Activated naive CD8-positive, alpha-beta T cell (primary cell): ENCODE data around the gene ADAMTS3.

ENCODE experiments used
- H3K27ac Mint-ChIP-seq: one replicate; pipeline ENCODE4 v1.8.0; 2021; ENCODE audit warnings: mixed read lengths
- H3K27me3 Mint-ChIP-seq: one replicate; pipeline ENCODE4 v1.8.0; 2021; ENCODE audit warnings: mixed read lengths
- H3K36me3 Mint-ChIP-seq: one replicate; pipeline ENCODE4 v1.8.0; 2021; ENCODE audit warnings: mixed read lengths
- H3K4me1 Mint-ChIP-seq: one replicate; pipeline ENCODE4 v1.8.0; 2021; ENCODE audit warnings: low read depth, mixed read lengths
- H3K4me3 Mint-ChIP-seq: one replicate; pipeline ENCODE4 v1.8.0; 2021; ENCODE audit warnings: mild to moderate bottlenecking, mixed read lengths
- H3K9me3 Mint-ChIP-seq: one replicate; pipeline ENCODE4 v1.8.0; 2021; ENCODE audit warnings: low read depth, mixed read lengths

ADAMTS3 gene

DNA sequence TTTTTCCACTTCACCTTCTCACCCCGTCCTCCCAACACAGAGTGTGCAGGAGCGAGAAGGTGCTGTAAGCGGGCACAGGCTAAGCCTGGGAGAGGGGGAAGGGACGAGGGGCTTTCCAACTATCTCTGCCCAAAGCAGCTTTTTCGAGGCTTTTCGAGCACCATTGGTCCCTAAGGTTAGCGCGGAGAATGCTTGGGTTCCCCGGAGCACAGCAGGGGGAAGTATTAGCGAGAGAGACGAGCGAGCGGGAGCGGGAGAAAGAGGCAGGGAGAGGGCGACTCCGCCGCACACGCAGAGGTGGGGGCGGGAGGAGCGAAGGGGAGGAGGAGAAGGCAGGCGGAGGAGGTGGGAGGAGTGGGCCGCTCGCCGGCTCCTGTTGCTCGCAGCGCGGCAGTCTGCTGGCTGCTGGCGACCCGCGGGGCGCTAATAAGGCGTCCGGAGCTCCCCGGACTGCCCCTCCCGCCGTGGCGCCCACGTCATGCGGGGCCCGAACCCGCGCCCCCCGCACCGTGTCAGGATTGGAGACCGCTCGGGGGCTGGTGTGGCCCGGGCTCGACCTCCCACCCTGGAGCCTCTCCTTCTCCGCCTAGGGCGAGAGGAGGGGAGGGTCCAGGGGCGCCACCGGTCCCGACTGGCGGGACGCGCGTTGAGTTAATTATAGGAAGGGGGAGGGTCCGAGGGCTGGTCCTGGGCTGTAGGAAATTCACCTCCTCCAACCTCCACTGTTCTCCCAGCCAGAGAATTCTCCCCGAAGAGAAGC lies at the start of gene ADAMTS3:
TSS of gene ADAMTS3 (minus strand) at position 263 of the 760 bp plus-strand sequence. CDS start 459 bp downstream, outside the sequence.
- Mint-ChIP-seq H3K27me3 (peaks cover 41% of the 10 kb centered on the region), H3K4me3 (peak within 1 kb of the TSS; percentile 83), H3K27ac (no peak within 1 kb of the TSS), H3K4me1 (peaks cover 21% of the 10 kb centered on the region), H3K36me3 (no peaks in the 10 kb centered on the region), H3K9me3 (no peaks in the 10 kb centered on the region)

GRCh38 chr4:72613959-72614358 lies 44.9 kb upstream of the ADAMTS3 start:
- peaks cover 4% of the 10 kb centered on the region for H3K9me3 Mint-ChIP-seq
- no peaks in the 10 kb centered on the region for H3K4me1 Mint-ChIP-seq
- no peak overlapping the region for H3K4me3 Mint-ChIP-seq
- H3K27me3 Mint-ChIP-seq: no peaks in the 10 kb centered on the region
- H3K36me3 Mint-ChIP-seq: no peaks in the 10 kb centered on the region
- no peak overlapping the region for H3K27ac Mint-ChIP-seq

DNA sequence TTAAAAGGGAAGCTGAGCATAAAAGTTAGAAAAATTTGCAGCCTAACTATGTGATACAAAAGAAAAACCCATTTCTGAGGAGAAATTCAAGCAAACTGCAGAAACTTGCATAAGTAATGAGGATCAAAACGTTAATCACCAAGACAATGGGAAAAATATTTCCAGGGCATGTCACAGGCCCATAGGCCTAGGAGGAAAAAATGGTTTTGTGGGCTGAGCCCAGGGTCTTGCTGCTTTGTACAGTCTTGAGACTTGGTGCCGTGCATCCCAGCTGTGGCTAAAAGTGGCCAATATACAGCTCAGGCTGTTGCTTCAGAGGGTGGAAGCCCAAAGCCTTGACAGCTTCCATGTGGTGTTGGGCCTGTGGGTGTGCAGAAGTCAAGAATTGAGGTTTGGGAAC lies 37.7 kb upstream of the ADAMTS3 start:
- Mint-ChIP-seq H3K4me1 (no peaks in the 10 kb centered on the region), H3K27me3 (no peaks in the 10 kb centered on the region), H3K4me3 (no peak overlapping the region), H3K36me3 (no peaks in the 10 kb centered on the region), H3K27ac (no peak overlapping the region), H3K9me3 (peaks cover 3% of the 10 kb centered on the region)

- peaks cover 3% of the 10 kb centered on the region for H3K9me3 Mint-ChIP-seq
- no peaks in the 10 kb centered on the region for H3K36me3 Mint-ChIP-seq
- no peak overlapping the region for H3K27ac Mint-ChIP-seq
- no peaks in the 10 kb centered on the region for H3K27me3 Mint-ChIP-seq
- no peaks in the 10 kb centered on the region for H3K4me1 Mint-ChIP-seq
- H3K4me3 Mint-ChIP-seq: no peak overlapping the region
Observed at GRCh38 chr4:72604324-72604723, 35.3 kb upstream of the ADAMTS3 start.

- H3K27ac Mint-ChIP-seq: no peak overlapping the region
- H3K27me3 Mint-ChIP-seq: no peaks in the 10 kb centered on the region
- no peak overlapping the region for H3K4me3 Mint-ChIP-seq
- H3K9me3 Mint-ChIP-seq: peaks cover 3% of the 10 kb centered on the region
- no peaks in the 10 kb centered on the region for H3K4me1 Mint-ChIP-seq
- no peaks in the 10 kb centered on the region for H3K36me3 Mint-ChIP-seq
Observed at GRCh38 chr4:72602396-72603376, 33.7 kb upstream of the ADAMTS3 start.

DNA sequence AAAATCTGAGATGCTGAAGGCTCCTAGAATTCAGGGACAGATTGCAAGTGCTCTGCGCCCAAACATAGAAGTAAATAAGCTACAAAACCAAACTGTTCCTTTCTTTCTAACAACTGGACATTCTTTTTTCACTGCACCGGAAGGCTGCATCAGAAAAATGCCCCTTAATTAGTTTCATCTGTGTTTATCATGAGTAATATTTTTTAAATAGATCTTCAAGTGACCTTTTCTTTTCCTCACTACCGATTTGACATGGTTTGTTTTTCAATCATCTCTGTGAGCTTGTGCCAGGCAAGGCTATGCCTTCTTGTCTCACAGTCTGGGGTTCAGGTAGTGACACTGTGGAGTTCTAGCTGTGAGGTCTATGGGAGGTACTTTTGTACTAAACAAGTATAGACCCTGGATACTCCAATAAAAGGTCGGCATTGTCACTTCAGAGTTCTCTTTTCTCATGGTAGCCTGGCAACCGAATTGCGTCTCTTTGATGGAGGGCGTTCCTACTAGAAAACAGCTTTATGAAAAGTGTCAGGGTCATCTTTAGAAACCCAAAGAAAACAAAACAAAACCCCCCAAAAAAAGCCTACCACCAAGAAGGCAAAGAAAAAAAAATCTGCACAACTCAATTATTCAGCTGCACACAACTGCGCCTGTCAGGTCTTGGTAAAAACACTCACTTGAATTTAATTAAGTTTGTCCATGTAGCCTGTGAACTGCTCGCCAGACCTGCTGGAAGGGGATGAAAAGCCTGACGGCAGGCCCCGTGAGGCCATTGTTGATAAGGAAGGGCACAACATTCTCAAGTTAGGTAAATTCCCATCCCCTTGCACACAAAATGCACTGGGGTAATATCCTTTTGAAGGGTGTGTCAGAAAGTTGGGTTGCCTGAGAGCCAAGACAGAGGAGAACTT lies 22.8 kb upstream of the ADAMTS3 start:
- Mint-ChIP-seq H3K4me3 (no peak overlapping the region), H3K27me3 (no peaks in the 10 kb centered on the region), H3K4me1 (no peaks in the 10 kb centered on the region), H3K9me3 (no peaks in the 10 kb centered on the region), H3K27ac (no peak overlapping the region), H3K36me3 (no peaks in the 10 kb centered on the region)

DNA sequence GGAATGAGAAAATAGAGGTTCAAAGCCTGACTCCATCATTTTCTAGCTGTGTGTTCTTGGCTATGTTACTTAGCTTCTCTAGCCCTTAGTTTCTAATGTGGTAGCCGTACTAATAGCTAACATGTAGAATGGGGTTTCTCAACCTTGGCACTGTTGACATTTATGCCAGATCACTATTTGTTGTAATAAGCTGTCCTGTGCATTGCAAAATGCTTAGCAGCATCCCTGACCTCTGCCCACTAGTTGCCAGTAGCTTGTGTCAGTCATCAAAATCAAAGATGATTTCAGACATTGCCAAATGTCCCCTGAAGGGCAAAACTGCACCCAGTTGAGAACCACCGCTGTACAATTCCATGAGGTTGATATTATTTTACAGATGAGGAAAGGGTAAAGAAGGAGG lies 18.3 kb upstream of the ADAMTS3 start:
- no peaks in the 10 kb centered on the region for H3K36me3 Mint-ChIP-seq

DNA sequence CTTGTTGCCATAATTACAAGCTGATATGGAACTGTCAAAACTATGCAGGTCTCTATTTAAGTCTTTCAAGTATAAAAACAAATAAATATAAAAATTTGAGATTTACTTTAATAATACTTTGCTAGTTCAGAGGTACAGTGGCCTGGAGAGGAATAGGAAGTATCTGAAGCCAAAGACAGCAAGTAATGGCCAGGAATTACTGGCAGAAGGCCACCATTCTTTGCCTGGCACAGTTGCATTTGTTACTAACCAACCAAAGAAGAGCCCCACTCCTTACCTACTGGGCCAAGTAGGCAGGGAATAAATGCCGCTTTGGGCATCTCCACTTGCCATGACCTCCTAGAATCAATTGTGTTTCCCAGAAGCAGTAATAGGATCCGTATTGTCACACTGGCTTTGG lies 13.8 kb upstream of the ADAMTS3 start:
- H3K9me3 Mint-ChIP-seq: no peaks in the 10 kb centered on the region
- no peak overlapping the region for H3K4me3 Mint-ChIP-seq
- H3K36me3 Mint-ChIP-seq: no peaks in the 10 kb centered on the region
- H3K27me3 Mint-ChIP-seq: no peaks in the 10 kb centered on the region
- H3K4me1 Mint-ChIP-seq: no peaks in the 10 kb centered on the region
- H3K27ac Mint-ChIP-seq: no peak overlapping the region

More for the DNA sequence above, 18.3 kb upstream of the ADAMTS3 start:
- H3K9me3 Mint-ChIP-seq: no peaks in the 10 kb centered on the region
- no peak overlapping the region for H3K4me3 Mint-ChIP-seq
- H3K4me1 Mint-ChIP-seq: no peaks in the 10 kb centered on the region
- no peak overlapping the region for H3K27ac Mint-ChIP-seq
- H3K27me3 Mint-ChIP-seq: no peaks in the 10 kb centered on the region

DNA sequence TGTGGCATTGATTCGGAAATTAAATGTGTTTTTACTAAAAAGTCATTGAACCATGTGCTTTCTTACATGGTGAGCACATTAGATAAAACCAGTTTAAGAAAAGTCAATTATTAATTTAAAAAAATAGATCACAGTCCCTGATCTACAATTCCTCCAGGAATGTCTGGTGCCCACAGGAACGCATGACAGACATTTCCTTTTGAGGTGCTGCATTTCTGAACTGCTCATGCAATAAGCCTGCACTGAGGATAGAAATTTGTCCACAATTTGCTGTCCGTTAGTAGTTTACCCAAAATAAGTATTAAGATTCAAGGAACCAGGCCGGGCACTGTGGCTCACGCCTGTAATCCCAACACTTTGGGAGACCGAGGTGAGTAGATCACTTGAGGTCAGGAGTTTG lies 8.2 kb upstream of the ADAMTS3 start:
- H3K4me3 Mint-ChIP-seq: no peak overlapping the region
- H3K36me3 Mint-ChIP-seq: no peaks in the 10 kb centered on the region
- H3K9me3 Mint-ChIP-seq: no peaks in the 10 kb centered on the region
- H3K27ac Mint-ChIP-seq: no peak overlapping the region
- H3K4me1 Mint-ChIP-seq: no peaks in the 10 kb centered on the region
- peaks cover 2% of the 10 kb centered on the region for H3K27me3 Mint-ChIP-seq

DNA sequence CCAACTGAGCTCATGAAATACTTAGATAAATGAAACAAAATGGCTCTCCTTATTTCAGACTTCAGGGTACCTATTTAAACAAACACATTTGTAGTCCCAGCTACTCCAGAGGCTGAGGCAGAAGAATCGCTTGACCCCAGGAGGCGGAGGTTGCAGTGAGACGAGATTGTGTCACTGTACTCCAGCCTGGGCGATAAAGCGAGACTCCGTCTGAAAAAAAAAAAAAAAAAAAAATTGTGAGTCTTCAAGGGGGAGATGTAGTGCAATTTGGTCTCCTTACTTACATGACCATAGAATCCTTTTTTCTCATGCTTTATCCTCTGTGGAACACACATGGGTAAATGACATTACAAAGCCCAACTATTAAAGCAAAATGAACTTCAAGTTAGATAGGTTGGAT lies 2.3 kb upstream of the ADAMTS3 start:
- Mint-ChIP-seq H3K4me1 (peaks cover 21% of the 10 kb centered on the region), H3K36me3 (no peaks in the 10 kb centered on the region), H3K27me3 (peaks cover 35% of the 10 kb centered on the region), H3K27ac (no peak overlapping the region), H3K4me3 (no peak overlapping the region), H3K9me3 (no peaks in the 10 kb centered on the region)

- Mint-ChIP-seq H3K9me3 (no peaks in the 10 kb centered on the region), H3K27ac (no peak overlapping the region), H3K27me3 (peaks cover 36% of the 10 kb centered on the region), H3K4me3 (peak overlapping the region; percentile 64), H3K4me1 (peaks cover 21% of the 10 kb centered on the region), H3K36me3 (no peaks in the 10 kb centered on the region)
Observed at GRCh38 chr4:72569719-72570235, 756 bp upstream of the ADAMTS3 start.

GRCh38 chr4:72567821-72568675 lies 973 bp downstream of the ADAMTS3 start:
- H3K9me3 Mint-ChIP-seq: no peaks in the 10 kb centered on the region
- no peaks in the 10 kb centered on the region for H3K36me3 Mint-ChIP-seq
- peaks cover 41% of the 10 kb centered on the region for H3K27me3 Mint-ChIP-seq
- no peak overlapping the region for H3K27ac Mint-ChIP-seq
- H3K4me3 Mint-ChIP-seq: peak overlapping the region; percentile 74
- H3K4me1 Mint-ChIP-seq: peaks cover 21% of the 10 kb centered on the region

DNA sequence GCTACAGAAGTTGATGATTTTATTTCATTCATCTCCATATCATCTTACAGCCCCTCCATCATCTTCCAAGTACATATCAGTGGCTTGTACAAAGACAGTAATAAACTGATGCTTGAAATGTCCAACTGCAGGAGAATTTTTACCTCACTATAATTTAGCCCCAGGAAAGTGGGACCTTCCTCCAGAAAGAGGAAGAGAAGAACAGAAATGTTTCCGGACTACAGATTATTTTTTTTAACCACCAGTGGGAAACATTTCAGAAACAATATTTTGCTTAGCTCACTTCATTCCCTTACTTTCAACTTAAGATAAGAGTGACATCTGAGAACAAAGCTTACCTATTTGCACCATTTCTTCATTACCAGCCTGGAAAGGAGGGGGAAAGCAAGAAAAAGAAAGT lies 2.0 kb downstream of the ADAMTS3 start:
- Mint-ChIP-seq H3K36me3 (no peaks in the 10 kb centered on the region), H3K9me3 (no peaks in the 10 kb centered on the region), H3K27me3 (peaks cover 41% of the 10 kb centered on the region), H3K4me1 (peaks cover 21% of the 10 kb centered on the region), H3K4me3 (peak overlapping the region; percentile 74), H3K27ac (no peak overlapping the region)
